HEK293T (cell line): ENCODE measurements around the gene SPINK2.

Source experiments
- ARNT ChIP-seq: fragments of 450-650 bp; IDR thresholded peaks from 2 replicates; pipeline ENCODE4 v1.6.1; 2017; ENCODE audit warnings: mild to moderate bottlenecking
- BHLHE40 ChIP-seq: fragments of 450-650 bp; IDR thresholded peaks from 2 replicates; pipeline ENCODE4 v1.6.1; 2016; ENCODE audit warnings: mild to moderate bottlenecking, moderate library complexity, borderline replicate concordance
- CTBP1 ChIP-seq: fragments of 450-650 bp; IDR thresholded peaks from 2 replicates; pipeline ENCODE4 v1.6.1; 2016; ENCODE audit warnings: borderline replicate concordance
- ELF4 ChIP-seq: fragments of 450-650 bp; IDR thresholded peaks from 2 replicates; pipeline ENCODE4 v1.6.1; 2017; ENCODE audit warnings: antibody characterized with exemption
- FOXA1 ChIP-seq: fragments of 450-650 bp; IDR thresholded peaks from 2 replicates; pipeline ENCODE4 v1.6.1; 2016; ENCODE audit warnings: mild to moderate bottlenecking
- FOXK2 ChIP-seq: fragments of 450-650 bp; IDR thresholded peaks from 2 replicates; pipeline ENCODE4 v1.6.1; 2016; ENCODE audit warnings: mild to moderate bottlenecking
- HDGF ChIP-seq: fragments of 450-650 bp; IDR thresholded peaks from 2 replicates; pipeline ENCODE4 v1.6.1; 2017; ENCODE audit warnings: antibody characterized with exemption, borderline replicate concordance
- L3MBTL2 ChIP-seq: fragments of 450-650 bp; conservative IDR thresholded peaks from 2 replicates; pipeline ENCODE4 v1.6.1; 2016; ENCODE audit warnings: mild to moderate bottlenecking
- LEF1 ChIP-seq: fragments of 450-650 bp; IDR thresholded peaks from 2 replicates; pipeline ENCODE4 v1.6.1; 2017; ENCODE audit warnings: mild to moderate bottlenecking, borderline replicate concordance
- NFRKB ChIP-seq: fragments of 450-650 bp; IDR thresholded peaks from 2 replicates; pipeline ENCODE4 v1.6.1; 2016; ENCODE audit warnings: mild to moderate bottlenecking, moderate library complexity
- SUZ12 ChIP-seq: fragments of 450-650 bp; IDR thresholded peaks from 2 replicates; pipeline ENCODE4 v1.6.1; 2016; ENCODE audit warnings: mild to moderate bottlenecking
- TARDBP ChIP-seq: fragments of 450-650 bp; IDR thresholded peaks from 2 replicates; pipeline ENCODE4 v1.6.1; 2016

DNA sequence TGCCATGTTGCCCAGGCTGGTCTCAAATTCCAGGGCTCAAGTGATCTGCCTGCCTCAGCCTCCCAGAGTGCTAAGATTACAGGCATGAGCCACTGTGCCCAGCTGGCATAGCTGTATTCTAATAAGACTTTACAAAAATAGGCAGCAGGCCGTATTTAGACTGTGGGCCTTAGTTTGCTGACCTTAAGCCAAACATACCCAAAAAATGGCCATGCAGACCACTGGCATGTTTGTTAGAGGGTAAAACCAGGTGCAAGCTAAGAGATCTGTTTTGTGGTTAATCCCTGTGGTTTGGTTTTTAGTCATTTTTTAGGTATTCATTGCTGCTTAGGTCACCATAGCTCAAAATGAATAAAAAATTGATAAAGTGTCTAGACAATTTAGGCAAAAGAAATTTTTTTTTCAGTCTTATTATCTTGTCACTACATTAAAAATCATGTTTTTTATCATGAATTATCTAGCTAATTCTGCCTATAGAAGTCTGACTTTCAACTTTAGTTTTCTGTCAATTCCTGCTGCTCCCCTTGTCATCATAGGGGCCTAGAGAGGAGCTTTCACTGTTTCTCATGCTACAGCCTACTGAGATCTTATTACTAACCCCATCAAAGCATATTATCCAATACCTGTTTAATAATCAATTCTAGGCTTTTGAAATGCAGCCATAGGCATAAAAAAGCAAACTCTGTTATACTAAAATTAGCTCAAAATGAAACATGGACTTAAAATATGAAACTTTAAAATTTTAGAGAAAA is 7.5 kb upstream of the SPINK2 start:
- no peak for TF ChIP-seq CTBP1
- TF ChIP-seq HDGF = no peak
- no peak for TF ChIP-seq BHLHE40
- TF ChIP-seq SUZ12 = no peak
- no peak for TF ChIP-seq FOXA1
- no peak for TF ChIP-seq ELF4
- no peak for TF ChIP-seq FOXK2
- TF ChIP-seq LEF1 = no peak
- TF ChIP-seq L3MBTL2 = no peak
- no peak for TF ChIP-seq ARNT
- TF ChIP-seq NFRKB = no peak
- no peak for TF ChIP-seq TARDBP
